Measurements from ENCODE around the gene TAGLN.

Gene TAGLN

GRCh38 chr11:117230286-117230961 lies 31.3 kb downstream of the TAGLN start:
- DNase-seq (ENCODE audit: low read depth) = no peak
- H3K4me3 ChIP-seq (ENCODE audit: low read length) = no peak overlapping the region
- TF ChIP-seq CTCF (conservative IDR thresholded peaks at IDR 0.05; ENCODE audit: low read depth, low read length) = no peak

GRCh38 chr11:117230999-117231841 lies 32.0 kb downstream of the TAGLN start:
- H3K4me3 ChIP-seq (ENCODE audit: low read length) = peak overlapping the region; percentile 95
- no peak for TF ChIP-seq CTCF (conservative IDR thresholded peaks at IDR 0.05; ENCODE audit: low read depth, low read length)
- DNase-seq (ENCODE audit: low read depth) = no peak

- no peak for TF ChIP-seq CTCF (conservative IDR thresholded peaks at IDR 0.05; ENCODE audit: low read depth, low read length)
- DNase-seq (ENCODE audit: low read depth) = peak; percentile 10
Measured at GRCh38 chr11:117231842-117232091, 32.6 kb downstream of the TAGLN start, which contains the start of gene PCSK7. PCSK7 (minus strand) TSS chr11:117232073; CDS start chr11:117229844, 2,229 bp downstream.

GRCh38 chr11:117232092-117232878 lies 33.1 kb downstream of the TAGLN start, which contains the start of gene RNF214:
RNF214 (plus strand) TSS chr11:117232671; CDS start chr11:117234273, 1,602 bp downstream.
- DNase-seq (ENCODE audit: low read depth) = peak; percentile 15

More at GRCh38 chr11:117231842-117232091, 32.6 kb downstream of the TAGLN start, which contains the start of gene PCSK7:
- peak within 1 kb of the TSS; percentile 95 for H3K4me3 ChIP-seq (ENCODE audit: low read length)

GRCh38 chr11:117232911-117233409 lies 33.8 kb downstream of the TAGLN start:
- DNase-seq (ENCODE audit: low read depth) = no peak
- no peak for TF ChIP-seq CTCF (conservative IDR thresholded peaks at IDR 0.05; ENCODE audit: low read depth, low read length)
- peak overlapping the region; percentile 70 for H3K4me3 ChIP-seq (ENCODE audit: low read length)

More at GRCh38 chr11:117232092-117232878, 33.1 kb downstream of the TAGLN start, which contains the start of gene RNF214:
- TF ChIP-seq CTCF (conservative IDR thresholded peaks at IDR 0.05; ENCODE audit: low read depth, low read length) = peak; percentile 60
- peak within 1 kb of the TSS; percentile 95 for H3K4me3 ChIP-seq (ENCODE audit: low read length)

GRCh38 chr11:117238221-117238620 lies 39.1 kb downstream of the TAGLN start:
- no peak overlapping the region for H3K4me3 ChIP-seq (ENCODE audit: low read length)
- TF ChIP-seq CTCF (conservative IDR thresholded peaks at IDR 0.05; ENCODE audit: low read depth, low read length) = no peak
- no peak for DNase-seq (ENCODE audit: low read depth)
